ENCODE measurements around the gene PTGR3. TPM values are rescaled to one million over a fixed set of nuclear protein-coding genes. Genes with fewer than 3 reads are reported as not detected.

Gene PTGR3
- total and polyA plus RNA-seq, 2 experiments from 2014 or later = 17.4 to 21.1 TPM

GRCh38 chr18:75218065-75218923 lies 9.4 kb upstream of the PTGR3 start:
- peaks cover 10% of the 10 kb centered on the region for H3K27me3 ChIP-seq
- H3K9me3 ChIP-seq (ENCODE audit: low read depth) = no peaks in the 10 kb centered on the region
- no peak for DNase-seq (ENCODE audit: low read depth in 1 of 2, low spot score in 1 of 2)
- TF ChIP-seq, protein P1, sequence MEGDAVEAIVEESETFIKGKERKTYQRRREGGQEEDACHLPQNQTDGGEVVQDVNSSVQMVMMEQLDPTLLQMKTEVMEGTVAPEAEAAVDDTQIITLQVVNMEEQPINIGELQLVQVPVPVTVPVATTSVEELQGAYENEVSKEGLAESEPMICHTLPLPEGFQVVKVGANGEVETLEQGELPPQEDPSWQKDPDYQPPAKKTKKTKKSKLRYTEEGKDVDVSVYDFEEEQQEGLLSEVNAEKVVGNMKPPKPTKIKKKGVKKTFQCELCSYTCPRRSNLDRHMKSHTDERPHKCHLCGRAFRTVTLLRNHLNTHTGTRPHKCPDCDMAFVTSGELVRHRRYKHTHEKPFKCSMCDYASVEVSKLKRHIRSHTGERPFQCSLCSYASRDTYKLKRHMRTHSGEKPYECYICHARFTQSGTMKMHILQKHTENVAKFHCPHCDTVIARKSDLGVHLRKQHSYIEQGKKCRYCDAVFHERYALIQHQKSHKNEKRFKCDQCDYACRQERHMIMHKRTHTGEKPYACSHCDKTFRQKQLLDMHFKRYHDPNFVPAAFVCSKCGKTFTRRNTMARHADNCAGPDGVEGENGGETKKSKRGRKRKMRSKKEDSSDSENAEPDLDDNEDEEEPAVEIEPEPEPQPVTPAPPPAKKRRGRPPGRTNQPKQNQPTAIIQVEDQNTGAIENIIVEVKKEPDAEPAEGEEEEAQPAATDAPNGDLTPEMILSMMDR (IDR thresholded peaks at IDR 0.05; ENCODE audit: low read depth, low read length) = no peak
- peaks cover 11% of the 10 kb centered on the region for H3K4me1 ChIP-seq (ENCODE audit: low read depth)
- H3K4me3 ChIP-seq = no peak overlapping the region
- H3K27ac ChIP-seq = no peak overlapping the region
- H3K36me3 ChIP-seq = no peaks in the 10 kb centered on the region

GRCh38 chr18:75216911-75217689 lies 8.2 kb upstream of the PTGR3 start:
- DNase-seq (ENCODE audit: low read depth in 1 of 2, low spot score in 1 of 2) = no peak
- Histone ChIP-seq H3K27me3 (peaks cover 18% of the 10 kb centered on the region), H3K9me3 (ENCODE audit: low read depth) (no peaks in the 10 kb centered on the region), H3K36me3 (no peaks in the 10 kb centered on the region), H3K27ac (no peak overlapping the region), H3K4me3 (no peak overlapping the region), H3K4me1 (ENCODE audit: low read depth) (peaks cover 19% of the 10 kb centered on the region)
- TF ChIP-seq, protein P1 (IDR thresholded peaks at IDR 0.05; ENCODE audit: low read depth, low read length) = no peak

DNA sequence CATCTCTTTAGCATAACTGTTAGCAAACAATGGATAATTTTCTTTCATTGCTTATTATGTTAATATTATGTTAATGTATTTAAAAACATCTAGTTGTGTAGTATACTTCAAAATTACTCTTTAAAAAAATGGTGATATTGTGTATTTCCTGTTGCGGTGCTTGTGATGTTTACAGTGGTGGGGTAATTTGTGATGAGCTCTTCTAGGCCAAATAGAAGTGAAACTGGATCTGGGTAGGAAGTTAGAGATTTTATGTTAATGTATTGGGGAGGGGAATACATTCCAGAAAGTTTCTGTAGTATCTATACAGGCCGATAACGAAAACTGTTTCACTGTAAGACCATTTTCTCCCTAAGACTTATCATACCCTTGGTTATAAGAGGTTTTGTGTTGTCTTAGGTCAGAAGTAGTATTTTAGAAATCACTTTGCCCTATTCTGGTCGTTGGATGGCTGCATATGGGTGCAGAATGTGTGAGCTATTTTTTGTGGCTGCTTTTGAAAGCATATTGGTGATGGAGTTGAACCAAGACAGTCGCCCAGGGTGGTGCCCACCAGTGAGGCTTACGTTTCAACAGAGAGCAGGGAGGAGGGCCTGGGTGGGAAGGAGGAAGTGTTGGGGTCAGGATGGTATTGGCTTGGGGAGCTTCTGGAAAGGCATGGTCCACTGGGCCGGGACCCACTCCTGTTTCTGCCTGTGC lies 7.4 kb upstream of the PTGR3 start:
- TF ChIP-seq, protein P1 (IDR thresholded peaks at IDR 0.05; ENCODE audit: low read depth, low read length) = no peak
- H3K27ac ChIP-seq = no peak overlapping the region
- H3K4me3 ChIP-seq = no peak overlapping the region
- H3K36me3 ChIP-seq = no peaks in the 10 kb centered on the region
- H3K4me1 ChIP-seq (ENCODE audit: low read depth) = peaks cover 19% of the 10 kb centered on the region
- peaks cover 18% of the 10 kb centered on the region for H3K27me3 ChIP-seq
- H3K9me3 ChIP-seq (ENCODE audit: low read depth) = no peaks in the 10 kb centered on the region
- no peak for DNase-seq (ENCODE audit: low read depth in 1 of 2, low spot score in 1 of 2)

DNA sequence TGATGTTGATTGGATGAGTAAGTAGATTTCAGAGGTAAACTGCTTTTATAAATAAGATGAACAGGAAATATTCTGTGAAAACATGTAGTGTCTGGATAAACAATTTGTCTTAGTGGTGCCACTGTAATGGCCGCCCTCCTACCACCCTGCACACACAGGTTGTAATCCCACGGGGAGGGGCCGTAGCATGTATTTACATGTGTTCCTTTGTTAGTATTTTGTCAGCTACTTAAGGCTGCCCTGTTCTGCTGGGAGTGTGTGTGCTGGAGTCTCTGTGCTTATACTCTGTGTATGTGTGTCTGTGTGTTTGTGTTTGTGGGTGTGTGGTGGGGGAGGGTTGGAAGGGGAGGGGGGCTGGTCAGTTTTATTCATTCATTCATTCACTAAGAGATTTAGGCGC lies 6.7 kb upstream of the PTGR3 start:
- H3K36me3 ChIP-seq = no peaks in the 10 kb centered on the region
- H3K27me3 ChIP-seq = peaks cover 18% of the 10 kb centered on the region
- TF ChIP-seq, protein P1 (IDR thresholded peaks at IDR 0.05; ENCODE audit: low read depth, low read length) = no peak
- H3K27ac ChIP-seq = no peak overlapping the region
- no peak overlapping the region for H3K4me3 ChIP-seq
- H3K4me1 ChIP-seq (ENCODE audit: low read depth) = peaks cover 19% of the 10 kb centered on the region
- no peaks in the 10 kb centered on the region for H3K9me3 ChIP-seq (ENCODE audit: low read depth)
- DNase-seq (ENCODE audit: low read depth in 1 of 2, low spot score in 1 of 2) = no peak

GRCh38 chr18:75214766-75215510 lies 6.0 kb upstream of the PTGR3 start:
- TF ChIP-seq, protein P1 (IDR thresholded peaks at IDR 0.05; ENCODE audit: low read depth, low read length) = no peak
- no peak overlapping the region for H3K4me3 ChIP-seq
- H3K27ac ChIP-seq = no peak overlapping the region
- no peaks in the 10 kb centered on the region for H3K9me3 ChIP-seq (ENCODE audit: low read depth)
- no peaks in the 10 kb centered on the region for H3K36me3 ChIP-seq
- no peak for DNase-seq (ENCODE audit: low read depth in 1 of 2, low spot score in 1 of 2)
- H3K27me3 ChIP-seq = peaks cover 18% of the 10 kb centered on the region
- peaks cover 23% of the 10 kb centered on the region for H3K4me1 ChIP-seq (ENCODE audit: low read depth)
